Ovary (tissue), 3 donors: ENCODE data around the gene SND1.

Experiments
- POLR2A ChIP-seq: fragments of 450-650 bp; IDR thresholded peaks from one replicate; pipeline ENCODE4 v1.6.1; 2017; ENCODE audit warnings: antibody characterized with exemption, mild to moderate bottlenecking, moderate library complexity
- TF ChIP-seq, protein P1 (sequence below), 3 donors: fragments of 450-650 bp in 2 of 3; fragments of 200-600 bp in 1 of 3; IDR thresholded peaks; one replicate each; pipeline versions ENCODE4 v1.5.1 to v1.8.0; 2016 to 2022; ENCODE audit warnings: antibody characterized with exemption in 3 of 3, mild to moderate bottlenecking in 1 of 3
- donor health status: DM: no; HTN: no; CAD: no.

DNA sequence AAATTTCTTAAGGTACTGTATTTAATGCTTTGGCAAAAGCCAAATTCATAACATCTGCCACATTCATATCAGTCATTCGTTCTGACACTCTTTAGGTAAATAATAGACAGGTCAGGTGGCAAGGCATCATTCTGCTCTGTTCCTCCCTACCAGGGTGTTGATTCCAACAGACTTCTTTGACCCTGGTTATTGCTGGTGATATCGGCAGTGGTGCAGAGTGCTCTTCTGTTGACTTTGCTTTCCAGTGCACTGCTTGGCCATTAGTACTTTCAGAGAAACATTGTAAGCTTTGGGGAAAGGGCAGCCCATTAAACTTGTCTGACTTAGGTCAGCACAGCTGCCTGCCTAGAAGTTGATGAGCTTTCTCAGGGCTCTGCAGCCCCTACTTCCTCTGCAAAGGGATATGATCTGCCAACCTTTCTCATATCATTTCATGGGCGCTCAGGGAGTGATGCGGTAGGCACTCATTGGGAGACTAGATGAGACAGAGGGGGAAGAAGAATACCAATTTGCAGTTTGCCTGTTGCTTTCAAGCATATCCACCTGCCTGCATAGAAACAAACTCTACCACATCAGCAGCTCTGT is 240.0 kb downstream of the SND1 start:
- TF ChIP-seq, protein P1, sequence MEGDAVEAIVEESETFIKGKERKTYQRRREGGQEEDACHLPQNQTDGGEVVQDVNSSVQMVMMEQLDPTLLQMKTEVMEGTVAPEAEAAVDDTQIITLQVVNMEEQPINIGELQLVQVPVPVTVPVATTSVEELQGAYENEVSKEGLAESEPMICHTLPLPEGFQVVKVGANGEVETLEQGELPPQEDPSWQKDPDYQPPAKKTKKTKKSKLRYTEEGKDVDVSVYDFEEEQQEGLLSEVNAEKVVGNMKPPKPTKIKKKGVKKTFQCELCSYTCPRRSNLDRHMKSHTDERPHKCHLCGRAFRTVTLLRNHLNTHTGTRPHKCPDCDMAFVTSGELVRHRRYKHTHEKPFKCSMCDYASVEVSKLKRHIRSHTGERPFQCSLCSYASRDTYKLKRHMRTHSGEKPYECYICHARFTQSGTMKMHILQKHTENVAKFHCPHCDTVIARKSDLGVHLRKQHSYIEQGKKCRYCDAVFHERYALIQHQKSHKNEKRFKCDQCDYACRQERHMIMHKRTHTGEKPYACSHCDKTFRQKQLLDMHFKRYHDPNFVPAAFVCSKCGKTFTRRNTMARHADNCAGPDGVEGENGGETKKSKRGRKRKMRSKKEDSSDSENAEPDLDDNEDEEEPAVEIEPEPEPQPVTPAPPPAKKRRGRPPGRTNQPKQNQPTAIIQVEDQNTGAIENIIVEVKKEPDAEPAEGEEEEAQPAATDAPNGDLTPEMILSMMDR (IDR thresholded peaks at IDR 0.05): no peak
- TF ChIP-seq POLR2A: no peak
